CD14-positive monocyte (primary cell): ENCODE results near the gene IKZF1. TPM values are rescaled to one million over a fixed set of nuclear protein-coding genes. Genes with fewer than 3 reads are reported as not detected.

Experiments
- DNase-seq, 3 donors: peaks; one replicate each; pipeline ENCODE4 v3.0.0-alpha.2; 2011 to 2022
- H2AFZ ChIP-seq: 2 replicates; pipeline ENCODE4 v1.6.0; 2012; ENCODE audit warnings: mild to moderate bottlenecking, low read depth, low read length, inconsistent platforms; ENCODE audit not compliant: insufficient read depth, poor library complexity, severe bottlenecking
- H3K27ac ChIP-seq, 2 donors: 1 replicate in 1 of 2; 2 replicates in 1 of 2; pipeline ENCODE4 v1.5.1; 2012 to 2013; ENCODE audit warnings: low read length in 2 of 2, control low read depth in 1 of 2, inconsistent platforms in 1 of 2, low read depth in 1 of 2, mild to moderate bottlenecking in 1 of 2
- H3K27me3 ChIP-seq, 2 donors: one replicate each; pipeline versions ENCODE4 v1.6.0 to v1.6.1; 2011 to 2013; ENCODE audit warnings: low read length in 2 of 2; ENCODE audit not compliant: control insufficient read depth in 2 of 2, insufficient read depth in 2 of 2
- H3K36me3 ChIP-seq, 2 donors: replicated peaks in 1 of 2; 1 replicate in 1 of 2; 2 replicates in 1 of 2; pipeline versions ENCODE4 v1.5.1 to v1.6.1; 2012 to 2013; ENCODE audit warnings: low read length in 2 of 2, control low read depth in 1 of 2, inconsistent platforms in 1 of 2, mild to moderate bottlenecking in 1 of 2; ENCODE audit not compliant: insufficient read depth in 2 of 2, control insufficient read depth in 1 of 2
- H3K4me1 ChIP-seq, 2 donors: 1 replicate in 1 of 2; 2 replicates in 1 of 2; pipeline versions ENCODE4 v1.5.1 to v1.6.1; 2012 to 2013; ENCODE audit warnings: low read length in 2 of 2, control low read depth in 1 of 2, inconsistent platforms in 1 of 2, mild to moderate bottlenecking in 1 of 2, moderate library complexity in 1 of 2; ENCODE audit not compliant: insufficient read depth in 2 of 2, control insufficient read depth in 1 of 2
- H3K4me2 ChIP-seq: replicated peaks from 2 replicates; pipeline ENCODE3; 2012; ENCODE audit warnings: low read length, moderate library complexity, mild to moderate bottlenecking; ENCODE audit not compliant: poor library complexity, severe bottlenecking; ENCODE audit errors: extremely low read depth
- H3K4me3 ChIP-seq, 3 experiments: fragments of 200-600 bp in 1 of 3; sonication (generic) in 1 of 3; replicated peaks in 1 of 3; 1 replicate in 2 of 3; 2 replicates in 1 of 3; pipeline ENCODE4 v1.5.1; 2011 to 2013; ENCODE audit warnings: low read length in 3 of 3, mild to moderate bottlenecking in 3 of 3, control low read depth in 2 of 3, low read depth in 2 of 3, inconsistent platforms in 1 of 3, moderate library complexity in 1 of 3
- H3K79me2 ChIP-seq: 2 replicates; pipeline ENCODE4 v1.6.0; 2012; ENCODE audit warnings: mild to moderate bottlenecking, control low read depth, inconsistent platforms, low read length, moderate library complexity; ENCODE audit not compliant: insufficient read depth
- H3K9ac ChIP-seq: 2 replicates; pipeline ENCODE4 v1.6.0; 2017; ENCODE audit warnings: low read length, mild to moderate bottlenecking; ENCODE audit not compliant: insufficient read depth, poor library complexity, severe bottlenecking
- H3K9me3 ChIP-seq, 2 donors: replicated peaks in 1 of 2; 1 replicate in 1 of 2; 2 replicates in 1 of 2; pipeline versions ENCODE4 v1.5.1 to v1.6.1; 2012 to 2013; ENCODE audit warnings: low read length in 2 of 2, control low read depth in 1 of 2; ENCODE audit not compliant: control insufficient read depth in 1 of 2, insufficient read depth in 1 of 2
- H4K20me1 ChIP-seq: 2 replicates; pipeline ENCODE4 v1.6.0; 2012; ENCODE audit warnings: mild to moderate bottlenecking, low read length, control low read depth, moderate library complexity; ENCODE audit not compliant: insufficient read depth
- H3K27ac Mint-ChIP-seq, 7 donors: one replicate each; pipeline ENCODE4 v1.8.0; 2020; ENCODE audit warnings: mild to moderate bottlenecking in 7 of 7, mixed read lengths in 7 of 7, moderate library complexity in 6 of 7, inconsistent platforms in 2 of 7
- H3K27me3 Mint-ChIP-seq, 3 donors: one replicate each; pipeline ENCODE4 v1.8.0; 2021 to 2022; ENCODE audit warnings: low read depth in 3 of 3, mild to moderate bottlenecking in 3 of 3, mixed read lengths in 3 of 3, moderate library complexity in 3 of 3, inconsistent platforms in 1 of 3
- H3K36me3 Mint-ChIP-seq, 2 donors: one replicate each; pipeline ENCODE4 v1.8.0; 2020; ENCODE audit warnings: mixed read lengths in 2 of 2, inconsistent platforms in 1 of 2, mild to moderate bottlenecking in 1 of 2
- H3K4me1 Mint-ChIP-seq: one replicate; pipeline ENCODE4 v1.8.0; 2020; ENCODE audit warnings: mild to moderate bottlenecking, mixed read lengths
- H3K4me3 Mint-ChIP-seq, 2 donors: one replicate each; pipeline ENCODE4 v1.8.0; 2020; ENCODE audit warnings: mild to moderate bottlenecking in 2 of 2, mixed read lengths in 2 of 2, moderate library complexity in 1 of 2
- H3K9me3 Mint-ChIP-seq, 7 donors: one replicate each; pipeline ENCODE4 v1.8.0; 2020 to 2022; ENCODE audit warnings: mixed read lengths in 7 of 7, mild to moderate bottlenecking in 6 of 7, moderate library complexity in 6 of 7, inconsistent platforms in 2 of 7
- WGBS: methylation state at CpG from one replicate; pipeline ENCODE4 v1.1.5; 2013; ENCODE audit warnings: missing lambda C conversion rate; ENCODE audit not compliant: insufficient coverage; 5-methylcytosine and 5-hydroxymethylcytosine counted together
- intact Hi-C, 2 donors: fragments of 100-400 bp; cut with micrococcal nuclease; formaldehyde crosslinking; loops; one replicate each; pipeline versions ENCODE4 v1.15.0 to v1.15.1; 2023
- polyA plus RNA-seq, 3 donors: library from polyadenylated mRNA; depleted of rRNA in 1 of 3; unstranded in 2 of 3; stranded (reverse) in 1 of 3; fragments of 300-500 nt in 2 of 3; fragments of >200 nt in 1 of 3; fragmentation: Illumina TruSeq in 2 of 3; gene quantifications; 1 replicate in 2 of 3; 2 replicates in 1 of 3; pipeline ENCODE4 v1.2.3, GENCODE V29; 2012 to 2021
- TF ChIP-seq, protein P1 (sequence below): fragments of 200-600 bp; IDR thresholded peaks from one replicate; pipeline ENCODE4 v1.8.0; 2022; ENCODE audit warnings: antibody characterized with exemption, mild to moderate bottlenecking

IKZF1 gene
- polyA plus RNA-seq, 3 donors: 38.4 to 130 (median 80.2) TPM

DNA sequence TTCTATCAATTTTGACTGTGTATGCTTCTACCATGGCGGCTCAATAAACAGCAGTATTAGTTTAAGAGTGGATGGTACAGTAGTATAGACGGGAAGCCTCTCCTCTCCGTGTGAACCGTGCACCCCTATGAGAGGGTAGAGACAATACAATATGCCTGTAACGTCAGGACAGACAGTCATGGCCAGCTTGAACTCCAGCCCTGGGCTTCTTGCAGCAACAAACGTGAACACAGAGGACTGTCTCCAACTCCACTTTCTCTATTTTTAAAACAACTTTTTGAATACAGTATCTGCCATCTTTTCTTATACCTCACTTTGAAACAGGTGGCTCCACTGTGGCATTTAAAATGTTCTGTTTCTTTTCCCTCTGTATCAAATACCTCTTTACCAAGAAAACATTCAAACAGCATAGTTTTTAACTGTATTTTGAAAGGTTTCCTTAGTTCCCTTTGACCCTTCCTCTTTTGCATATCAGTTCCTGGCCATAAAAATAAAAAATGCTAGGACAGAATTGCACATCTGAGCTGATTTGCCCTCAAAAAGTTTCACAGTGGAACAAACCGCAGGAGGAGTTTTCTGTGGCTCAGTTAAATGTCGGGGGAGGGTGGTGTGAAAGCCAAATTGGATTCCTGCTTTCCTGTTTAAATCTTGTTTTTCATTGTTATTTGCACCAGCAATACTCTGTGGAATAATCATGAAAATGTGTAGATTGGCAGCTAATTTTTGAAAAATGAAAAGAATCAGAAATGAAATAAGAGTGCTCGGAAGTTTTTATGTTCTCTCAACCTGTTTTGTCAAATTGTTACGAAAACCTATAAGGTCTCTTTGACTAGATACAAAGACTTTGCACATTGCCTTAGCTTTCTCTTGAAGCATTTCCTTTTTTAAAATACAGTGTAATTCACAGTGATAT, 8.0 kb downstream of the IKZF1 start:
- 19% methylated on average over 4 of the region's 10 CpGs for WGBS
- peaks cover 97% of the 10 kb centered on the region for H3K4me1 Mint-ChIP-seq
- H3K27ac Mint-ChIP-seq: peak overlapping the region; percentile 80 to 94 (median 90)
- H3K4me2 ChIP-seq: peak overlapping the region; percentile 73
- DNase-seq: peak in 1 of 3 donors; percentile 30
- H3K36me3 Mint-ChIP-seq: peaks cover 18 to 34% of the 10 kb centered on the region in 2 donors
- H3K4me1 ChIP-seq: peaks cover 90 to 100% of the 10 kb centered on the region in 2 donors
- H4K20me1 ChIP-seq: peaks cover 100% of the 10 kb centered on the region
- H3K9ac ChIP-seq: no peak overlapping the region
- TF ChIP-seq, protein P1, sequence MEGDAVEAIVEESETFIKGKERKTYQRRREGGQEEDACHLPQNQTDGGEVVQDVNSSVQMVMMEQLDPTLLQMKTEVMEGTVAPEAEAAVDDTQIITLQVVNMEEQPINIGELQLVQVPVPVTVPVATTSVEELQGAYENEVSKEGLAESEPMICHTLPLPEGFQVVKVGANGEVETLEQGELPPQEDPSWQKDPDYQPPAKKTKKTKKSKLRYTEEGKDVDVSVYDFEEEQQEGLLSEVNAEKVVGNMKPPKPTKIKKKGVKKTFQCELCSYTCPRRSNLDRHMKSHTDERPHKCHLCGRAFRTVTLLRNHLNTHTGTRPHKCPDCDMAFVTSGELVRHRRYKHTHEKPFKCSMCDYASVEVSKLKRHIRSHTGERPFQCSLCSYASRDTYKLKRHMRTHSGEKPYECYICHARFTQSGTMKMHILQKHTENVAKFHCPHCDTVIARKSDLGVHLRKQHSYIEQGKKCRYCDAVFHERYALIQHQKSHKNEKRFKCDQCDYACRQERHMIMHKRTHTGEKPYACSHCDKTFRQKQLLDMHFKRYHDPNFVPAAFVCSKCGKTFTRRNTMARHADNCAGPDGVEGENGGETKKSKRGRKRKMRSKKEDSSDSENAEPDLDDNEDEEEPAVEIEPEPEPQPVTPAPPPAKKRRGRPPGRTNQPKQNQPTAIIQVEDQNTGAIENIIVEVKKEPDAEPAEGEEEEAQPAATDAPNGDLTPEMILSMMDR: no peak
- H3K4me3 Mint-ChIP-seq: peak overlapping the region; percentile 42 to 80
- H3K79me2 ChIP-seq: peaks cover 100% of the 10 kb centered on the region
- H3K27ac ChIP-seq: peak overlapping the region; percentile 26 to 79
- H3K4me3 ChIP-seq: peak overlapping the region in 1 of 3 experiments; percentile 40
- intact Hi-C loops: no loop called here
- H3K36me3 ChIP-seq: peaks cover 0 to 3% of the 10 kb centered on the region in 2 donors
- H3K27me3 ChIP-seq: no peaks in the 10 kb centered on the region
- no peak overlapping the region for H2AFZ ChIP-seq
- H3K27me3 Mint-ChIP-seq: peaks cover 0 to 1% (median 0%) of the 10 kb centered on the region in 3 donors
- H3K9me3 ChIP-seq: no peaks in the 10 kb centered on the region
- H3K9me3 Mint-ChIP-seq: no peaks in the 10 kb centered on the region

GRCh38 chr7:50314836-50315592, 10.5 kb downstream of the IKZF1 start:
- Histone ChIP-seq H3K27ac (peak overlapping the region; percentile 14 to 79), H2AFZ (no peak overlapping the region), H3K4me2 (no peak overlapping the region), H3K9me3 (no peaks in the 10 kb centered on the region), H4K20me1 (peaks cover 100% of the 10 kb centered on the region), H3K36me3 (peaks cover 14% of the 10 kb centered on the region in 2 donors), H3K9ac (peak overlapping the region; percentile 10), H3K4me3 (no peak overlapping the region), H3K4me1 (peaks cover 80 to 85% of the 10 kb centered on the region in 2 donors), H3K27me3 (no peaks in the 10 kb centered on the region), H3K79me2 (peaks cover 100% of the 10 kb centered on the region)
- Mint-ChIP-seq H3K27ac (peak overlapping the region; percentile 37 to 85 (median 76)), H3K36me3 (peaks cover 23 to 43% of the 10 kb centered on the region in 2 donors), H3K9me3 (no peaks in the 10 kb centered on the region), H3K27me3 (peaks cover 0 to 1% (median 0%) of the 10 kb centered on the region in 3 donors), H3K4me1 (peaks cover 95% of the 10 kb centered on the region), H3K4me3 (no peak overlapping the region)
- 77% methylated on average over 8 of the region's 11 CpGs for WGBS
- TF ChIP-seq, protein P1: no peak
- no peak for DNase-seq
- intact Hi-C loops: loop anchor here in 1 of 2 donors (5.0 kb wide), 2 partner anchors 42 to 108 kb away; no protein-coding TSS in a partner anchor
